Hematopoietic multipotent progenitor cell (in vitro differentiated cells): ENCODE measurements around the gene TEX29. TPM values are rescaled to one million over a fixed set of nuclear protein-coding genes. Genes with fewer than 3 reads are reported as not detected.

ENCODE experiments used
- DNase-seq, 3 donors: peaks; one replicate each; pipeline ENCODE4 v3.0.0-alpha.2; 2011 to 2015; ENCODE audit warnings: low read depth in 2 of 3, low spot score in 2 of 3
- total RNA-seq: library from RNA; depleted of rRNA; stranded (reverse); fragments of >200 nt; gene quantifications from one replicate; pipeline ENCODE4 v1.2.3, GENCODE V29; 2012

Gene TEX29
- total RNA-seq, 1 donor = not detected

- DNase-seq = no peak
These were observed 44.9 kb downstream of the TEX29 start for GRCh38 chr13:111365149-111366005.

- DNase-seq = no peak
These were observed 46.9 kb downstream of the TEX29 start for GRCh38 chr13:111367340-111367739.

GRCh38 chr13:111368091-111368490, 47.6 kb downstream of the TEX29 start:
- DNase-seq = no peak

- no peak for DNase-seq
These were observed 49.7 kb downstream of the TEX29 start for GRCh38 chr13:111370147-111370546.

- DNase-seq = no peak
These were observed 50.4 kb downstream of the TEX29 start for GRCh38 chr13:111370570-111371535.

GRCh38 chr13:111371720-111372119, 51.3 kb downstream of the TEX29 start:
- no peak for DNase-seq

- peak in 1 of 3 donors; percentile 38 for DNase-seq
These were observed 52.4 kb downstream of the TEX29 start for GRCh38 chr13:111372651-111373425.

- no peak for DNase-seq
These were observed 53.0 kb downstream of the TEX29 start for GRCh38 chr13:111373486-111373885.

GRCh38 chr13:111380431-111380830, 60.0 kb downstream of the TEX29 start:
- no peak for DNase-seq

GRCh38 chr13:111382411-111382810, 62.0 kb downstream of the TEX29 start:
- no peak for DNase-seq

- no peak for DNase-seq
These were observed 62.4 kb downstream of the TEX29 start for GRCh38 chr13:111382877-111383276.

- no peak for DNase-seq
These were observed 63.4 kb downstream of the TEX29 start for GRCh38 chr13:111383591-111384440.

GRCh38 chr13:111384441-111385182, 64.2 kb downstream of the TEX29 start:
- DNase-seq = peak in 2 of 3 donors; percentile 41 to 90

- DNase-seq = no peak
These were observed 64.9 kb downstream of the TEX29 start for GRCh38 chr13:111385183-111385857.

GRCh38 chr13:111387026-111387871, 66.8 kb downstream of the TEX29 start:
- no peak for DNase-seq

GRCh38 chr13:111387945-111388600, 67.6 kb downstream of the TEX29 start:
- DNase-seq = peak in 1 of 3 donors; percentile 25
